ENCODE measurements around the gene FBXL16.

The FBXL16 gene

DNA sequence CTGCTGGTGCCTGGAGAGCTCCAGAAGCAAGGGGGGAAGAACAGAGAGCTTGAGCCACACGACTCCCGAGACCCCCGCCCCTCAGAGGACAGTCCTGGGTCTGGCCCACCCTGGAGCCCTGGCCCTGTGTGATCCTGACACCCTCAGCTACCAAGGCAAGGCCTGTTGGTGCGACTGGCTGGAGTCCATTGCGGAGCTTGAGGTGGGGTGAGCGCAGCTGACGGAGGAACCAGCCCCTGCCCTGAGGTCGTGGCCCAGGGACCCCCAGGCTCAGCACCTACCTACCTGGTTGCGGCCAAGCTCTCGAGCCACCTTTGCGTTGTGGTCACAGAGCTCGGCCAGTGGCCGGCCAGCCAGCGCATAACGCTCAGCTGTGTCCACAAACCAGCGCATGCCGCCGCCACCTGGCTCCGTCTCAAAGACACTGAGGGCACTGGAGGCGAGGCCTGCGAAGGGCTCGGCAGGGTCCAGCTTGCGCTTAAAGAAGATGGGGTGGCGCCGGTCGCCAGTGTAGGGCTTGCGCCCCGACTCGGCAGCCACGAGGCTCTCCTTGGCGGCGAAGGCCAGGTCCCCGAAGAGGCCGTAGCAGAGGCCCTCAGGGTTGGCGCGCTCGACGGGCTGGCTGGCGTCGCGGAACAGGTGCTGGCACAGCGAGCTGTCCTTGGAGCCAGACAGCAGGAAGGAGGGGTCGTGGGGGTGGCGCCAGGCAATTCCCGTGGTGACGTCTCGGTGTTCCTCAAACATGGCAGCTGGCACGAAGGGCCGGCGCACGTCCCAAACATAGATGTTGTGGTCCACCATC is 18.9 kb downstream of the FBXL16 start:
- DNase-seq = no peak

GRCh38 chr16:685967-686366 is 19.6 kb downstream of the FBXL16 start:
- DNase-seq = no peak

DNA sequence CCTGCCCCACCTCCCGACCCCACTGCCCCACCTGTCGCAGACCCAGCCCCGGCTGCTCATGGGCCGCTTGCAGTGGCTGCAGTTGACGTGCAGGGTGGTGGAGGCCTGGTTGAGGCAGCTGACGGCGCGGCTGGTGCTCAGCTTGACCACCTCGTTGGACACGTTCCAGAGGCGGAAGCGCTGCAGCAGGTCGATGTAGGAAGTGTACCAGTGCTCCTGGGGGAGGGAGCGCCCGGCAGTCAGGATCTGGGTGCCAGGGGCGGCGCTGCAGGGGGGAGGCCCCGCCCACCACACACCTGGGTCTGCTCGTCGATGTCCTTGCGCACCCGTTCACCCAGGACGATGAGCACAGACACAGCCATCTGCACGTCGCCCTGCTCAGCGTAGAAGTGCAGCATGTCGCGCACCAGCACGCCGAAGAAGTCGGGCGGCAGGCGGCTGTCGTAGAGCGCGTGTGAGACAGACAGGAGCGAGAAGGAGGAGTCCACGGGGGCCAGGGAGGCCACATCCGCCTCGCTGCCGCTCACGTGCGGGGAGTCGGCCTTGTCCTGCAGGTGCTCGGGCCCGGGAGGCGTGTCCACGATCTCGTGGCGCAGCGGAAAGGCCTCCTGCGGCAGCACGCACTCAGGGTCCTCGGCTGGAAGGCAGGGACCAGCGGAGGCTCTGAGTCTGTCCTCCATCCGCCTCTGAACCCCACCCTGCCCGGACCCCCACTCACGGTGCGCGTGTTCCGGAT is 20.5 kb downstream of the FBXL16 start:
- no peak for DNase-seq

- peak; percentile 94 for DNase-seq
Observed at GRCh38 chr16:684071-684794, 21.4 kb downstream of the FBXL16 start, which contains the start of gene JMJD8. TSS of gene JMJD8 (minus strand) at chr16:684334. CDS start at chr16:684319, 15 bp downstream.

GRCh38 chr16:683396-684070 is 22.1 kb downstream of the FBXL16 start:
- no peak for DNase-seq

DNA sequence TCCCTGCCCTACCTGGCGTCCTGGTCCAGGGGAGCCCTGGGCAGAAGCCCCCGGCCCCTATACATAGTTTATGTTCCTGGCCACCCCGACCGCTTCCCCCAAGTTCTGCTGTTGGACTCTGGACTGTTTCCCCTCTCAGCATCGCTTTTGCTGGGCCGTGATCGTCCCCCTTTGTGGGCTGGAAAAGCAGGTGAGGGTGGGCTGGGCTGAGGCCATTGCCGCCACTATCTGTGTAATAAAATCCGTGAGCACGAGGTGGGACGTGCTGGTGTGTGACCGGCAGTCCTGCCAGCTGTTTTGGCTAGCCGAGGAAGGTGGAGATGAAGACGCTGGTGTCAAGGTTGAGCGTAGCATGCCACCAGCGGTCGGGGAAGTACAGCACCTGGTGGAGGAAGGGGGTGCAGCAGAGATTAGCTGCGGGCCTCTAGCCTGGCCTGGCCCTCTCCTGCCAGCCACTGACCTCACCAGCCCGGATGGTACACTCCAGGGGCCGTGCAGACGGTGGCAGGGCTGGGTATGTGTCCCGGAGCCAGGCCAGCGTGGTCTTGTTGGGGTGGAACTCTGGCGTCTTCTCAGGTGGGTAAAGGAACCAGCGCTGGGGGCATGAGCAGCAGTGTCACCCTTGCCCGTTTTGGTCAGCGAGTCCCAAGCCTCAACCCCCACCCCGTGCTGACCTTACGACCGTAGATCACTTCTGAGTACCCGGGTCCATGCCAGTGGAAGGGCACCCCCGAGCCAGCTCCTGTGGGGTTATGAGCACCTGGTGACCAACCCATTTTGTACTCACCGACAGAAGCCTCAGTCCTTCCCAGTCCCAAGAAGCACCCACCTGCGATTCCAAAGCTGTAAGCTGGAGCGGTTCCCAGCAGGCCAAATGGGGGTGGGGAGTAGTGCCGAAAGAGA is 22.9 kb downstream of the FBXL16 start:
- DNase-seq = no peak

DNA sequence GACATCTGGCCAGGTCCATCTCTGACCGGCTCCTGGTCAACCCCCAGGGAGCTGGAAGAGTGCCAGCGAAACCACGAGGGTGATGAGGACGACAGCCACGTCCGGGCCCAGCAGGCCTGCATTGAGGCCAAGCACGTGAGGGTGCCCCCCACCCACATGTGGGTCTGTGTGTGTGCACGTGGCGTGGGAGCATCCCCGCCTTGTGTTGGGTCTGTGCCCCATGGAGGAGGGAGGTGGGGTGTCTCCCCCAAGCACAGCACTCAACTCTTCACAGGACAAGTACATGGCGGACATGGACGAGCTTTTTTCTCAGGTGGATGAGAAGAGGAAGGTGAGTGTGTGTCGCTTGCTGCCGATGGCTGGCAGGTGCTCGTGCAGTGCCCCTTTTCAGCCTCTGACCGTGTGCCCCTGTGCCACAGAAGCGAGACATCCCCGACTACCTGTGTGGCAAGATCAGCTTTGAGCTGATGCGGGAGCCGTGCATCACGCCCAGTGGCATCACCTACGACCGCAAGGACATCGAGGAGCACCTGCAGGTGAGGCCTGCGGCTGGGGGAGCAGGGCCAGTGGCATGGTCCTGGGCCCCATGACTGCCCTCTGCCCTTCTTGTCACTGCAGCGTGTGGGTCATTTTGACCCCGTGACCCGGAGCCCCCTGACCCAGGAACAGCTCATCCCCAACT is 23.7 kb downstream of the FBXL16 start:
- no peak for DNase-seq

DNA sequence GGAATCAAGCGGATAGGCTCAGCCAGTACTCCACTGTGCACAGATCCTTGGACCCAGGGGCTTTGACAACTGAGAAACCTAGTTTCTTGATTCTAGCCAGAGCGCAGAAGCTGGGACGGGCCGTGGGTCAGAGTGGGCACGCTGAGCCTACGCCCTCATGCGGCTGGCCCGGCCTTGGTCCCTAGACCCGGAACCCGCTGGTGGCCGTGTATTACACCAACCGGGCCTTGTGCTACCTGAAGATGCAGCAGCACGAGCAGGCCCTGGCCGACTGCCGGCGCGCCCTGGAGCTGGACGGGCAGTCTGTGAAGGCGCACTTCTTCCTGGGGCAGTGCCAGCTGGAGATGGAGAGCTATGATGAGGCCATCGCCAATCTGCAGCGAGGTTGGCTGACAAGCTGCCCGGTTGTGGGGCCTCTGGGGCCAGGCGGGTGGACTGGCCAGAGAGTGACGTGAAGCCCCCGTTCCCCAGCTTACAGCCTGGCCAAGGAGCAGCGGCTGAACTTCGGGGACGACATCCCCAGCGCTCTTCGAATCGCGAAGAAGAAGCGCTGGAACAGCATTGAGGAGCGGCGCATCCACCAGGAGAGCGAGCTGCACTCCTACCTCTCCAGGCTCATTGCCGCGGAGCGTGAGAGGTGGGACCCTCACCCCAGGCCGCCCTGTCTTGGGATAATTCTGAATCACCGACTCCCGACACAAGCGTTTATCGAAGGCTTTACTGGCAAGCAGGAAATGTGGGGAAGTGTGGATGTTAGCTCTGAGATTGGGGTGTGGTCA is 24.4 kb downstream of the FBXL16 start:
- no peak for DNase-seq

DNA sequence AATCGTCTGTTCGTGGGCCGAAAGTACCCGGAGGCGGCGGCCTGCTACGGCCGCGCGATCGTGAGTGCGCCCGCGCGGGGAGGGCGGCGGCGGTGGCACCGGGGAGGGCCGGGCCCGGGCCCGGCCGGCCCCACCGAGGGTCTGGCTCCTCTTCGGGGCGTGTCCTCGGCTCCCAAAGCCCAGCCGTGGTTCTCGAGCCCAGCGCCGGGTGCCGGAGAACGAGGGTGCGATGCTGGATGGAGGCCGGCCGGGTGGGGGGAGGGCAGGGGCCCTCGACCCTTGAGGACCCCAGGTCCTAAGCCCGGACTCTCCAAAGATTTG is 25.0 kb downstream of the FBXL16 start:
- DNase-seq = no peak

- peak; percentile 85 for DNase-seq
Observed at GRCh38 chr16:679814-680624, 25.6 kb downstream of the FBXL16 start, which contains the start of gene STUB1. TSS of gene STUB1 (plus strand) at chr16:680410. CDS start at chr16:680526, 116 bp downstream.

DNA sequence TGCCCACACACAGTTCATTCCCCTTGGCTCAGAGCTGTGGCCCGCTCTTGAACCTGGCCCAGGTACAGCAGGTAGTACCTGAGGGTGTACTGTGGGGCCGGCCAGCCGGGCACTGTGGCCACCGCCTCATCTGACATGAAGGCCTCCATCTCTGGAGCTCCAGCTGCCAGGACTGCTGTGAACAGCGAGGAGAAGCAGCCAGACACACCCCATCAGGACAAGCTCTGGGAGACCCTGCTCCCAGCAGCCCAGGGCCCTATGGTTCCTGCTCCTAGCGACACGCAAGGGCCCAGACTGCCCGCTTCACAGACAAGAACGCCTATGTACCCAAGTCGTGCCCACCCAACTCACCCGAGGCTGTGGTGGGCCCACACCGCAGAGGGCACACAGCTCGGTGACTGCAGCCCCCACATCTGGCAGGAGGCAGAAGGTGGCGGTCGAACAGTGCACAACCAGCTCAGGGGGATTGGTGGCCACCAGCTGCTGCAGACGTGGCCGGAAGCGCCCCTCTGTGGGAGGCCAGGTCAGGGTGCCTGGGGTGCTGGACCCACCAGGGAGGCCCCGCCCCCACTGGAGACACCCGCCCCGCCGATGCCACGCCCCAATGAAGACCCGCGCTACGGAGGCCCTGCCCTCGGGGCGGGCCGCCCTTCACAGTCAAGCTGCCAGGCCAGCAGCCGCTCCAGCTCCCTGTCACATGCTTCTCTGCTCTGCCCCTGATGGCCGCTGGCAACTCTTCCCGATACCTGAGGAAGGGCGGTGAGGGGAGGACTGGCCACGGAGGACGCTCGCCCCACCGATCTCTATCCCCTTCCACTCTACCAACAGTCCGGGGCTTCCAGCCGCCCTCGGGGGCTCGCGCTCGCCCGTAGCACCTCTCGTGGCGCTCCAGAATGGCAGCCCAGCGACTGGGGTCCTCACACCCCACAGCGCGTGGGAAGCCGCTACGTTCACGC is 26.5 kb downstream of the FBXL16 start:
- DNase-seq = no peak

DNA sequence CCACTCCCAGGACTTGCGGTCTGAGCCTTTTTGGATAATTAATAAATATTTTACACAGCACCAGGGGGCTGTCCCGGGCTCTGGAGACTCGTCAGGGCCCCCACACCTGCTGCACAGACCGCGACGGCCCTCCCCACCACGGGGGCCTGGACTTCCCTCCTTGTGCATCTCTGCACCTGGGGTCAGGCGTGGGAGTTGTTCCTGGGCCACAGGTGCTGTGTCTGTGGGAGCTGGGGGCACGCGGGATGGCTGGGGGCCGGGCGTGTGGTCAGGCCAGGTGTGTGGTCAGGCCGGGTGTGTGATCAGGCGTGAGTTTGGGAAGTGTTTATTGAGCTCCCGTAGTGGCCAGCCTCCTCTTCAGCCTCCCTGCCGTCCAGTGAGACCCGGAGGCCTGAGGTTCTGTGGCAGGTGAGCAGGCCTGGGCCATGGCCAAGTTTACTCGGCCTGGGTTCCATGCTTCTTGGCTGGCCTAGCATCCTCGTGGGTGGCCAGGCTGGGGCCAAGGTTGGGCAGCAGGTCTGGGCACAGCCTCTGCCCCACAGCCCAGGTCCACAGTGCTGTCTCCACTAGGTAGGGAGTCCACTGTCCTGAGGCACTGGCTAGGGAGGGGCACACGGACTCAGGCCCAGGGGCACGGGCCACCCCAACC is 27.3 kb downstream of the FBXL16 start:
- DNase-seq = no peak

DNA sequence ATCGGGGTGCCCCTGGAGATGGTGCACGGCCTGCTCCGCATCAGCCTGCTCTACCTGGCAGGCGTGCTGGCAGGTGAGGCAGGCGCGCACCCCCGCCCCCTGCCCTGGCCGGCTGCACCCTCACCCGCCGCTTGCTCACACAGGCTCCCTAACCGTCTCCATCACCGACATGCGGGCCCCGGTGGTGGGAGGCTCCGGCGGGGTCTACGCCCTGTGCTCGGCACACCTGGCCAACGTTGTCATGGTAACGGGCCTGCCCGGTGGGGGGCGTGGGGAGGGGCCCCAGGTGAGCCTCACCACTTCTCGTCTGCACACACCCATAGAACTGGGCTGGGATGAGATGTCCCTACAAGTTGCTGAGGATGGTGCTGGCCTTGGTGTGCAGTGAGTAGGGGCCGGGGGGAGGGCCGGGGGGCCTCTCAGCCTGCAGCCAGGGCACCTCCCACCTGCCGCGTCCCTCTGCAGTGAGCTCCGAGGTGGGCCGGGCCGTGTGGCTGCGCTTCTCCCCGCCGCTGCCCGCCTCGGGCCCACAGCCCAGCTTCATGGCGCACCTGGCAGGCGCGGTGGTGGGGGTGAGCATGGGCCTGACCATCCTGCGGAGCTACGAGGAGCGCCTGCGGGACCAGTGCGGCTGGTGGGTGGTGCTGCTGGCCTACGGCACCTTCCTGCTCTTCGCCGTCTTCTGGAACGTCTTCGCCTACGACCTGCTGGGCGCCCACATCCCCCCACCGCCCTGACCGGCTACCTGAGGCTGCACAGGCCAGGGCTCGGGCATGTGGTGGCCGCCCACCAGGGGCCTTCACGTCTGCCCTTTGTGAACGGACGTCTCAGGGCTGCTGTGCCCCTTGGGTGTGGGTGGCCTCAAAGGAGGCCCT is 28.0 kb downstream of the FBXL16 start:
- DNase-seq = no peak

DNA sequence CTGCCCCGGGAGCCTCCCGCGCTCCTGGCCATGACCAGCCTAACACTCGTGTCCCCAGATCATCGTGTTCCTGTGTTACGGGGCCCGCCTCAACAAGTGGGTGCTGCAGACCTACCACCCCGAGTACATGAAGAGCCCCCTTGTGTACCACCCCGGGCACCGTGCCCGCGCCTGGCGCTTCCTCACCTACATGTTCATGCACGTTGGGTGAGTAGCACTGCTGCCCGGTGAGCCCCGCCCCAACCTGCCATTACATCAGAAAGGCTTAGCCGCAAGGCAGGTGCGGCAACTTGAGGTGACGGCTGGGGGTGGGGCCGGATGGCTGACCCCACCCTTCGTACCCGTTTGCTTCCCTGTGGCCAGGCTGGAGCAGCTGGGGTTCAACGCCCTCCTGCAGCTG is 28.7 kb downstream of the FBXL16 start:
- no peak for DNase-seq

- no peak for DNase-seq
Observed at GRCh38 chr16:676565-676902, 29.1 kb downstream of the FBXL16 start.

DNA sequence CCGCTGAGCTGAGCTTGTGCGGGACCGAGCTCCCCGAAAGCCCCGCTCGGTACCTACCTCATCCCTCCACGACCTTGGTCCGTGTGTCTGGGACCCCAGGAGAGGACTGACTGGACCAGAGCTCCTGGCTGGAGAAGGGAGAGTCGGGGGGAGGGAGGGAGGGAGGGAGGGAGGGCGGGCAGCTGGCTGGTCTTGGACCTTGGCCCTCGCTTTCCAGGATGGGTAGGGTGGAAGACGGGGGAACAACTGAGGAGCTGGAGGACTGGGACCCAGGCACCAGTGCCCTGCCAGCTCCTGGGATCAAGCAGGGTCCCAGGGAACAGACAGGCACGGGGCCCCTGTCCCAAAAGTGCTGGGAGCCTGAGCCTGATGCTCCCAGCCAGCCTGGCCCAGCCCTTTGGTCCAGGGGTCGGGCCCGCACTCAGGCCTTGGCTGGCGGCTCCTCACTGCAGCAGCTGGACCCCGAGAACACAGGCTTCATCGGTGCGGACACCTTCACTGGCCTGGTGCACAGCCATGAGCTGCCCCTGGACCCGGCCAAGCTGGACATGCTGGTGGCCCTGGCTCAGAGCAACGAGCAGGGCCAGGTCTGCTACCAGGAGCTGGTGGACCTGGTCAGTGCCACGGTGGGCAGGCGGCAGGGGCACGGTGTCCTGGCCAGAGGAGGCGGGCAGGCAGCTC is 29.6 kb downstream of the FBXL16 start:
- no peak for DNase-seq
